ENCODE results near the gene PXDN.

GRCh38 chr2:1677821-1678165 is 66.5 kb downstream of the PXDN start:
- TF ChIP-seq HDGF (IDR thresholded peaks at IDR 0.05) (no peak), EZH2 (IDR thresholded peaks at IDR 0.05; ENCODE audit: borderline replicate concordance, control insufficient read depth, low read depth, low read length) (no peak), SP1 (IDR thresholded peaks at IDR 0.05; ENCODE audit: low read depth, low read length) (no peak), IRF4 (IDR thresholded peaks at IDR 0.05; ENCODE audit: low read depth, low read length) (no peak), YY1 (IDR thresholded peaks at IDR 0.05; ENCODE audit: low read depth, low read length) (no peak), CTCF (IDR thresholded peaks at IDR 0.05 in 2 of 3, conservative IDR thresholded peaks at IDR 0.05 in 1 of 3; ENCODE audit: control insufficient read depth in 2 of 3, extremely low read depth in 1 of 3, insufficient read depth in 1 of 3, low read depth in 3 of 3, low read length in 3 of 3) (no peak), STAT3 (IDR thresholded peaks at IDR 0.05; ENCODE audit: low read depth, low read length) (no peak), MAX (IDR thresholded peaks at IDR 0.05; ENCODE audit: low read depth, low read length) (no peak), FOXK2 (IDR thresholded peaks at IDR 0.05) (no peak)

Measured in GM12878 (cell line).